KMS-11 (cell line): ENCODE measurements around the gene ATP6V0D1.
A peak's percentile ranks its signal among the peaks of the same experiment; 100 is the strongest.
"Not testable (repeated sequence)": the region's sequence is repeated elsewhere in the genome, so short reads cannot be mapped to it uniquely, and the experiment has no call there.

Experiments used
- H2AFZ ChIP-seq: fragments of 200-600 bp; sonication (generic); 2 replicates; pipeline ENCODE4 v1.6.1; 2016; ENCODE audit warnings: antibody characterized with exemption, mixed run types, low read depth
- H3K27ac ChIP-seq: fragments of 200-600 bp; sonication (generic); 2 replicates; pipeline ENCODE4 v1.6.1; 2016; ENCODE audit warnings: mild to moderate bottlenecking, mixed run types
- H3K27me3 ChIP-seq: fragments of 200-600 bp; sonication (generic); 2 replicates; pipeline ENCODE4 v1.6.1; 2017; ENCODE audit warnings: mild to moderate bottlenecking, low read depth, mixed run types, moderate library complexity; ENCODE audit not compliant: insufficient read depth
- H3K36me3 ChIP-seq: fragments of 200-600 bp; sonication (generic); 2 replicates; pipeline ENCODE4 v1.6.1; 2017; ENCODE audit warnings: mild to moderate bottlenecking, mixed run types; ENCODE audit not compliant: insufficient read depth
- H3K4me1 ChIP-seq: fragments of 200-600 bp; sonication (generic); 2 replicates; pipeline ENCODE4 v1.6.1; 2016; ENCODE audit warnings: mild to moderate bottlenecking, low read depth, mixed run types; ENCODE audit not compliant: poor library complexity, severe bottlenecking
- H3K4me2 ChIP-seq: fragments of 200-600 bp; sonication (generic); 2 replicates; pipeline ENCODE4 v1.7.0; 2016; ENCODE audit warnings: mild to moderate bottlenecking, mixed run types
- H3K4me3 ChIP-seq: fragments of 200-600 bp; sonication (generic); IDR thresholded peaks from 2 replicates; pipeline ENCODE4 v1.6.1; 2017; ENCODE audit warnings: low read depth, low read length, mixed read lengths; ENCODE audit not compliant: insufficient read depth
- H3K79me2 ChIP-seq: fragments of 200-600 bp; sonication (generic); 2 replicates; pipeline ENCODE4 v1.6.1; 2016; ENCODE audit warnings: low read depth, mixed run types; ENCODE audit not compliant: insufficient read depth
- H3K9ac ChIP-seq: fragments of 200-600 bp; sonication (generic); 2 replicates; pipeline ENCODE4 v1.6.1; 2016; ENCODE audit warnings: mild to moderate bottlenecking, mixed run types
- H4K20me1 ChIP-seq: fragments of 200-600 bp; sonication (generic); 2 replicates; pipeline ENCODE4 v1.6.1; 2016; ENCODE audit warnings: mild to moderate bottlenecking, mixed run types; ENCODE audit not compliant: insufficient read depth
- CTCF ChIP-seq: fragments of 200-600 bp; sonication (generic); conservative IDR thresholded peaks from 2 replicates; pipeline ENCODE4 v1.6.1; 2017; ENCODE audit warnings: low read depth, mild to moderate bottlenecking, antibody characterized with exemption, low read length, moderate library complexity, mixed read lengths

ATP6V0D1 gene

DNA sequence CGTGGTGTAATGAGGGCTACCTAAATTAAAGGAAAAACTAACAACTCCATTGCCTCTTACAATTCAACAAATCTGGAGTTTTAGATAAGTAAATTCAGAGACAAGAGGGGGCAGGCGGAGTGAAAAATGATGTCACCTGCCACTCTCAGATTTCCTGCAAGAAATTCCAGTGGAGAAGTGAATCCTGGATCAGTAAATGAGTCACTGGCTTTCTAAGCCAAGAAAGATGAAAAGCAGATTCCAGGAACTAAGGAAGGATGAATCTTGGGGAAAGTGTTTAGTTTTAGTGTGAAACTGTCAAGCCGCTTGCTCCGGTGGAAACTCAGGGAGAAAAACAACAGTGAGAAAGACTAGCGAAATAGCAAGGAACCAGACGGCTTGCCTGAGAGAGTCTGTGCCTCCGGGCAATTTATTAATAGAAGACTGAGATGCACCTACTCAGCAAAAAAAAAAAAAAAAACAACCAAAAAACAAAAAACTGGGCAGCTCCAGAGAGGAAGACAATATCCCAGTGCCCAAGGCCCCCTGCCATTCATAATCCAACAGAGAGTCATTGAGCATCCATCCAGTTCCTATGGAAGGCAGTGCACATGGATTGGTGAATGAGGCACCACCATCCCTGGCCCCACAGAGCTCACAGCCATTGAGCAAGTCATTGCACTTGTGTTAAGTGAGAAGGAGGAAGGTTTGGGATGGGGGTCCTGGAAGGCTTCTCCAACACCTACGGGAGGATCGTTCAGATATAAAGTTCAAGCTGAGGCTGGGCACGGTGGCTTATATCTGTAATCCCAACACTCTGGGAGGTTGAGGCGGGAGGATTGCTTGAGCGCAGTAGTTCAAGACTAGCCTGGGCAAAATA, 35.6 kb upstream of the ATP6V0D1 start:
- no peaks in the 10 kb centered on the region for H4K20me1 ChIP-seq
- H3K4me3 ChIP-seq = no peak overlapping the region
- H3K9ac ChIP-seq = no peak overlapping the region
- no peaks in the 10 kb centered on the region for H3K79me2 ChIP-seq
- H3K4me1 ChIP-seq = peaks cover 15% of the 10 kb centered on the region
- no peak overlapping the region for H3K4me2 ChIP-seq
- H3K36me3 ChIP-seq = no peaks in the 10 kb centered on the region
- TF ChIP-seq CTCF = no peak
- no peaks in the 10 kb centered on the region for H3K27me3 ChIP-seq
- H3K27ac ChIP-seq = no peak overlapping the region
- no peak overlapping the region for H2AFZ ChIP-seq

DNA sequence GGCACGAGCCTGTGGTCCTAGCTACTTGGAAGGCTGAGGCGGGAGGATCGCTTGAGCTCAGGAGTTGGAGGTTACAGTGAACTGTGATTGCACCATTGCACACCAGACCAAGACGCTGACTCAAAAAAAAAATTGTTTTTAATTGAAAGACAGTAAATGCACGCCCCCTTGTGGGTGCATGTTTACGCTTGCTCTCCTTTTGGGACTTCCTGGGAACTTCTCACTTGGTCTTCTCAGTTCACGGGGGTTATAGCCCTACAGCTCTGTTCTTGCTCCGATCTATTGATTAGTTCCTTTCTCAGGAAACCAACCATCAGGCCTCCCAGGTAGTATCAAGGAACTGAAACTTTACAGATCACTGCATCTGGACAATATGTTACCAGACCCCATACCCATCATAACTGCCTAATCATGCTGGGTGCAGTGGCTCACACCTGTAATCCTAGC, 33.4 kb upstream of the ATP6V0D1 start:
- H3K27me3 ChIP-seq = no peaks in the 10 kb centered on the region
- H3K79me2 ChIP-seq = no peaks in the 10 kb centered on the region
- H3K4me1 ChIP-seq = peaks cover 11% of the 10 kb centered on the region
- H3K4me3 ChIP-seq = no peak overlapping the region
- H3K9ac ChIP-seq = no peak overlapping the region; the same call in 1 of the 2 replicates
- TF ChIP-seq CTCF = peak; percentile 71
- peak overlapping the region; percentile 86 for H2AFZ ChIP-seq
- peak overlapping the region; percentile 26; the same call in 1 of the 2 replicates for H3K4me2 ChIP-seq
- H3K36me3 ChIP-seq = no peaks in the 10 kb centered on the region
- H4K20me1 ChIP-seq = no peaks in the 10 kb centered on the region
- peak overlapping the region; percentile 42 for H3K27ac ChIP-seq

DNA sequence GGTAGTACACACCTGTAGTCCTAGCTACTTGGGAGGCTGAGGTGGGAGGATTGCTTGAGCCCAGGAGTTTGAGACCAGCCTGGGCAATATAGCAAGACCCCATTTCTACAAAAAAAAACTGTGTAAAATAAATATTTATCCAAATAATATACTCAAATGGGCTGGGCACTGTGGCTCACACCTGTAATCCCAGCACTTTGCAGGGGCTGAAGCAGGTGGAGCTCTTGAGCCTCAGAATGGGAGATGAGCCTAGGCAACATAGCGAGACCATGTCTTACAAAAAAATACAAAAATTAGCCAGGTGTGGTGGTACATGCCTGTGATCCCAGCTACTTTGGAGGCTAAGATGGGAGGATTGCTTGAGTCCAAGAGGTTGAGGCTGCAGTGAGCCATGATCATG, 32.9 kb upstream of the ATP6V0D1 start:
- peak overlapping the region; percentile 16; the same call in 1 of the 2 replicates for H3K4me2 ChIP-seq
- H3K27me3 ChIP-seq, H3K9ac ChIP-seq, H3K79me2 ChIP-seq, H4K20me1 ChIP-seq, H3K36me3 ChIP-seq, H3K4me3 ChIP-seq: not testable (repeated sequence)
- peak overlapping the region; percentile 42; the same call in 1 of the 2 replicates for H3K27ac ChIP-seq
- peak overlapping the region; percentile 86; the same call in 1 of the 2 replicates for H2AFZ ChIP-seq
- H3K4me1 ChIP-seq = peaks cover 11% of the 10 kb centered on the region

DNA sequence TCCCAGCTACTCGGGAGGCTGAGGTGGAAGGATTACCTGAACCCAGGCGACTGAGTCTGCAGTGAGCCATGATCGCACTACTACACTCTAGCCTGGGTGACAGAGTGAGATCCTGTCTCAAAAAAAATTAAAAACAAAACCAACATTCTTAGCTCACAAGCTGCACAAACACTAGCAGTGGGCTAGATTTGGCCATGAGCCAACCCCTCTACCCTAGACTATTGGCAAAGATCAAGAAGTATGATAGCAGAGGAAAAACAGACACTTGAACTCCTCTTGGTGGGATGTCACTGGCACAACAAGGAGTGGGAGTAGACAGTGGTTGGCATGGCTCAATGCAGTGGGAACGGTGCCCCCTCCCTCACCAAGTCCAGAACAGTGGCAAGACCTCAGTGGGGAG, 28.1 kb upstream of the ATP6V0D1 start:
- Histone ChIP-seq H3K4me1 (peaks cover 3% of the 10 kb centered on the region), H3K27ac (no peak overlapping the region), H3K79me2 (no peaks in the 10 kb centered on the region), H3K27me3 (no peaks in the 10 kb centered on the region), H3K4me3 (no peak overlapping the region), H3K4me2 (no peak overlapping the region), H3K36me3 (no peaks in the 10 kb centered on the region), H4K20me1 (no peaks in the 10 kb centered on the region), H3K9ac (no peak overlapping the region), H2AFZ (no peak overlapping the region)
- no peak for TF ChIP-seq CTCF

DNA sequence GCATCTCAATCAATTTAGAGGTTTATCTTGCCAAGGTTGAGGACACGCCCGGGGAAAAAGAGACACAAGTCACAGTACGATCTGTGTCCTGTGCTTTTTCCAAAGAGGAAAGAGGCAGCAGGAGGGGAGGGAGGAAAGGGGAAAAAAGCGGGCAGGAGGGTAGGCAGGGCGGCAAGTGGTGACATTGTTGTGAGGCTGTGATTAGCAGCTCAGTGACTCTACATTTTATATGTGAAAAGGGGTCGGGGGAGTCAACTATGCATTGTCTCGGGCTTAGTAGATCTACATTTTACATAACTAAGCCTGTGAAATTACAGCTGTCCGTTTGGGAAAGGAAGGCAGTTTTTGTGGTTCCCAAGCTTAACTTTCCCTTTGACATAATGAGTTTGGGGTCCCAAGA, 25.5 kb upstream of the ATP6V0D1 start:
- H3K27ac ChIP-seq = no peak overlapping the region
- H3K27me3 ChIP-seq = no peaks in the 10 kb centered on the region
- no peak overlapping the region for H3K4me3 ChIP-seq
- H3K4me1 ChIP-seq = no peaks in the 10 kb centered on the region
- no peak overlapping the region for H2AFZ ChIP-seq
- no peaks in the 10 kb centered on the region for H4K20me1 ChIP-seq
- H3K79me2 ChIP-seq = no peaks in the 10 kb centered on the region
- H3K36me3 ChIP-seq = no peaks in the 10 kb centered on the region
- no peak overlapping the region for H3K4me2 ChIP-seq
- no peak overlapping the region for H3K9ac ChIP-seq
- no peak for TF ChIP-seq CTCF
